ENCODE data around the gene MVK. TPM values are rescaled to one million over a fixed set of nuclear protein-coding genes. Genes with fewer than 3 reads are reported as not detected.

MVK gene
- total and polyA plus RNA-seq, 2 experiments from 2014 or later: 16.7 to 40.1 TPM

- TF ChIP-seq REST (IDR thresholded peaks at IDR 0.05; ENCODE audit: unreplicated experiment): no peak
Observed at GRCh38 chr12:109572506-109572845, 1.1 kb upstream of the MVK start (continued).

GRCh38 chr12:109573914-109574244, 285 bp downstream of the MVK start:
- no peak overlapping the region for H3K27ac Mint-ChIP-seq
- Histone ChIP-seq H3F3A (replicated peaks; ENCODE audit: low read depth) (no peaks in the 10 kb centered on the region), H3K4me3 (peak overlapping the region; percentile 78), H3K79me2 (replicated peaks; ENCODE audit: insufficient read depth) (peaks cover 20% of the 10 kb centered on the region), H3K27ac (ENCODE audit: low read depth) (no peak overlapping the region), H3K4me1 (ENCODE audit: insufficient read depth) (peaks cover 14% of the 10 kb centered on the region; the same call in 1 of the 2 replicates), H4K20me1 (replicated peaks; ENCODE audit: insufficient read depth) (no peaks in the 10 kb centered on the region), H3K27me3 (ENCODE audit: insufficient read depth) (no peaks in the 10 kb centered on the region), H2AFZ (peak overlapping the region; percentile 58; the same call in 1 of the 2 replicates), H3K36me3 (ENCODE audit: insufficient read depth) (peaks cover 18% of the 10 kb centered on the region), H3K9me2 (ENCODE audit: insufficient read depth) (peaks cover 5% of the 10 kb centered on the region; the same call in 1 of the 2 replicates), H3K4me2 (peak overlapping the region; percentile 95)
- H3K36me3 Mint-ChIP-seq (ENCODE audit: low read depth): peaks cover 35% of the 10 kb centered on the region
- peak overlapping the region; percentile 78 for H3K4me3 Mint-ChIP-seq
- no peaks in the 10 kb centered on the region for H3K9me3 Mint-ChIP-seq
- peaks cover 9% of the 10 kb centered on the region for H3K27me3 Mint-ChIP-seq (ENCODE audit: insufficient read depth, low read depth, poor library complexity)
- peaks cover 16% of the 10 kb centered on the region for H3K4me1 Mint-ChIP-seq
- DNase-seq (ENCODE audit: low spot score) (no peak), ATAC-seq (no peak)
- TF ChIP-seq EZH2phosphoT487 (IDR thresholded peaks at IDR 0.05; ENCODE audit: unreplicated experiment) (no peak), EZH2 (IDR thresholded peaks at IDR 0.05; ENCODE audit: low read depth, unreplicated experiment) (no peak), JUNB (IDR thresholded peaks at IDR 0.05; ENCODE audit: unreplicated experiment) (no peak), CREB1 (CRISPR knock-in tag; IDR thresholded peaks at IDR 0.05; ENCODE audit: low read depth) (no peak), POLR2AphosphoS5 (IDR thresholded peaks at IDR 0.05; ENCODE audit: low read depth) (no peak), ZNF462 (CRISPR knock-in tag; IDR thresholded peaks at IDR 0.05) (no peak), STAT1 (IDR thresholded peaks at IDR 0.05; ENCODE audit: unreplicated experiment) (no peak), ETS1 (IDR thresholded peaks at IDR 0.05) (no peak), REST (IDR thresholded peaks at IDR 0.05; ENCODE audit: unreplicated experiment) (no peak), ZNF331 (CRISPR knock-in tag; IDR thresholded peaks at IDR 0.05; ENCODE audit: low read depth) (no peak)
